HepG2 (cell line): ENCODE data around the gene FEM1B. TPM values are rescaled to one million over a fixed set of nuclear protein-coding genes. Genes with fewer than 3 reads are reported as not detected.

Source experiments
- ATF2 ChIP-seq: sonication (generic); formaldehyde crosslinking; IDR thresholded peaks from 2 replicates; pipeline ENCODE4 v1.4.0; 2020; ENCODE audit warnings: missing genetic modification reagents
- E2F1 ChIP-seq: sonication (generic); formaldehyde crosslinking; IDR thresholded peaks from 2 replicates; pipeline ENCODE4 v1.5.0; 2020; ENCODE audit warnings: missing genetic modification reagents
- FIP1L1 ChIP-seq: fragments of 200-400 bp; formaldehyde crosslinking; IDR thresholded peaks from 2 replicates; pipeline ENCODE4 v1.6.1; 2018; ENCODE audit warnings: low read depth, mild to moderate bottlenecking, low read length, moderate library complexity, borderline replicate concordance; ENCODE audit not compliant: insufficient read depth
- FOXA1 ChIP-seq, 2 experiments: fragments of 450-650 bp in 1 of 2; sonication (generic) in 1 of 2; formaldehyde crosslinking in 1 of 2; IDR thresholded peaks; 2 replicates each; pipeline versions ENCODE4 v1.4.0 to v1.6.1; 2016 to 2020; ENCODE audit warnings: missing genetic modification reagents in 1 of 2
- KDM5B ChIP-seq: sonication (generic); formaldehyde crosslinking; IDR thresholded peaks from 2 replicates; pipeline ENCODE4 v1.4.0; 2020; ENCODE audit warnings: missing genetic modification reagents, mild to moderate bottlenecking, borderline replicate concordance
- MXI1 ChIP-seq: IDR thresholded peaks from 3 replicates; pipeline ENCODE4 v1.6.1; 2012; ENCODE audit warnings: low read depth, low read length, inconsistent platforms, borderline replicate concordance
- NR0B2 ChIP-seq: sonication (generic); formaldehyde crosslinking; IDR thresholded peaks from 2 replicates; pipeline ENCODE4 v1.4.0; 2020; ENCODE audit warnings: mild to moderate bottlenecking, missing genetic modification reagents
- RCOR2 ChIP-seq: IDR thresholded peaks from 2 replicates; pipeline ENCODE4 v1.6.1; 2016; ENCODE audit warnings: missing biosample characterization, missing genetic modification reagents
- RNF2 ChIP-seq: fragments of 450-650 bp; conservative IDR thresholded peaks from 2 replicates; pipeline ENCODE4 v1.6.1; 2016; ENCODE audit warnings: low read depth
- SAP130 ChIP-seq: IDR thresholded peaks from 2 replicates; pipeline ENCODE4 v1.6.1; 2016; ENCODE audit warnings: low read depth
- TERF1 ChIP-seq: sonication (generic); formaldehyde crosslinking; IDR thresholded peaks from 2 replicates; pipeline ENCODE4 v1.8.0; 2022; ENCODE audit warnings: mild to moderate bottlenecking, missing genetic modification reagents, moderate library complexity
- TOE1 ChIP-seq: sonication (generic); formaldehyde crosslinking; IDR thresholded peaks from 2 replicates; pipeline ENCODE4 v1.4.0; 2020; ENCODE audit warnings: mild to moderate bottlenecking, missing genetic modification reagents
- XRCC5 ChIP-seq: fragments of 200-400 bp; formaldehyde crosslinking; optimal IDR thresholded peaks from 2 replicates; pipeline ENCODE3; 2017; ENCODE audit warnings: mild to moderate bottlenecking, low read length
- ZHX2 ChIP-seq, 2 experiments: sonication (generic) in 1 of 2; formaldehyde crosslinking in 1 of 2; IDR thresholded peaks; 2 replicates each; pipeline versions ENCODE4 v1.6.1 to v1.9.0; 2014 to 2022; ENCODE audit warnings: antibody characterized with exemption in 1 of 2, borderline replicate concordance in 1 of 2, inconsistent platforms in 1 of 2, low read depth in 1 of 2, missing genetic modification reagents in 1 of 2
- ZMYM2 ChIP-seq: sonication (generic); formaldehyde crosslinking; IDR thresholded peaks from 2 replicates; pipeline ENCODE4 v1.8.0; 2022; ENCODE audit warnings: mild to moderate bottlenecking, missing genetic modification reagents
- ZNF207 ChIP-seq: fragments of 450-650 bp; IDR thresholded peaks from 2 replicates; pipeline ENCODE4 v1.6.1; 2016; ENCODE audit warnings: antibody characterized with exemption, borderline replicate concordance
- ZNF431 ChIP-seq: sonication (generic); formaldehyde crosslinking; IDR thresholded peaks from 2 replicates; pipeline ENCODE4 v1.9.0; 2022; ENCODE audit warnings: missing genetic modification reagents, low read depth, mild to moderate bottlenecking, borderline replicate concordance
- ZNF570 ChIP-seq: sonication (generic); formaldehyde crosslinking; IDR thresholded peaks from 2 replicates; pipeline ENCODE4 v1.4.0; 2020; ENCODE audit warnings: mild to moderate bottlenecking, missing genetic modification reagents, borderline replicate concordance
- polyA plus RNA-seq, 8 experiments: library from polyadenylated mRNA; depleted of rRNA in 3 of 8; stranded (reverse) in 7 of 8; unstranded in 1 of 8; fragments of >200 nt; fragmentation: Illumina TruSeq in 4 of 8; extraction: Trizol in 4 of 8; gene quantifications; 2 replicates each; pipeline versions ENCODE4 v1.2.1 to v1.2.3, GENCODE V29; 2011 to 2016; ENCODE audit warnings: low read depth in 4 of 8, missing spikeins in 1 of 8, mixed read lengths in 1 of 8; ENCODE audit not compliant: insufficient read depth in 1 of 8
- total RNA-seq, 5 experiments: library from RNA; depleted of rRNA; stranded (reverse); fragments of >200 nt; fragmentation: Illumina TruSeq; extraction: Trizol; gene quantifications; 2 replicates each; pipeline ENCODE4 v1.2.3, GENCODE V29; 2016; ENCODE audit warnings: low read depth in 1 of 5

FEM1B gene
- total and polyA plus RNA-seq, 2 of the 13 experiments (the other 11 are each of a cell fraction or from before 2014, with no cell fraction given) = 38.1 to 40.0 TPM

- TF ChIP-seq FOXA1 (IDR thresholded peaks at IDR 0.05) (no peak), FOXA1 (CRISPR knock-in tag; IDR thresholded peaks at IDR 0.05) (no peak), ATF2 (no peak), ZNF431 (CRISPR knock-in tag) (peak; percentile 63), XRCC5 (peak; percentile 35), ZMYM2 (CRISPR knock-in tag) (no peak), ZNF207 (no peak), FIP1L1 (no peak), RNF2 (peak; percentile 97), SAP130 (peak; percentile 81), ZHX2 (IDR thresholded peaks at IDR 0.05; ENCODE audit: low read depth) (no peak), ZHX2 (CRISPR knock-in tag; IDR thresholded peaks at IDR 0.05; ENCODE audit: borderline replicate concordance) (0 out of 2 replicates have a peak, but pooled peaks have one; percentile 63), NR0B2 (CRISPR knock-in tag) (peak; percentile 97), RCOR2 (CRISPR knock-in tag) (no peak), KDM5B (CRISPR knock-in tag) (peak; percentile 68; the same call in 1 of the 2 replicates), TOE1 (peak; percentile 83; the same call in 1 of the 2 replicates), TERF1 (CRISPR knock-in tag) (0 out of 2 replicates have a peak, but pooled peaks have one; percentile 3), E2F1 (CRISPR knock-in tag) (peak; percentile 76), ZNF570 (CRISPR knock-in tag) (peak; percentile 62; the same call in 1 of the 2 replicates), MXI1 (peak; percentile 71; the same call in 1 of the 3 replicates)
Measured at GRCh38 chr15:68229386-68230156, 48.0 kb upstream of the FEM1B start, which contains the start of gene CLN6 (continued).
